Nephron (organoid): ENCODE data around the gene VPS16.
"Not testable (repeated sequence)": the region's sequence is repeated elsewhere in the genome, so short reads cannot be mapped to it uniquely, and the experiment has no call there.

ENCODE experiments used
- H3K27ac Mint-ChIP-seq, 3 experiments: 2 replicates each; pipeline ENCODE4 v1.8.0; 2020; ENCODE audit warnings: mixed read lengths in 3 of 3, mild to moderate bottlenecking in 2 of 3, moderate library complexity in 1 of 3
- H3K27me3 Mint-ChIP-seq: 2 replicates; pipeline ENCODE4 v1.8.0; 2021; ENCODE audit warnings: low read depth, mild to moderate bottlenecking, moderate library complexity, mixed read lengths
- H3K36me3 Mint-ChIP-seq: 2 replicates; pipeline ENCODE4 v1.8.0; 2020; ENCODE audit warnings: low read depth, mixed read lengths
- H3K4me1 Mint-ChIP-seq: 2 replicates; pipeline ENCODE4 v1.8.0; 2020; ENCODE audit warnings: mixed read lengths
- H3K4me3 Mint-ChIP-seq, 3 experiments: 2 replicates each; pipeline ENCODE4 v1.8.0; 2020; ENCODE audit warnings: mild to moderate bottlenecking in 3 of 3, mixed read lengths in 3 of 3, moderate library complexity in 2 of 3
- H3K9me3 Mint-ChIP-seq: 2 replicates; pipeline ENCODE4 v1.8.0; 2020; ENCODE audit warnings: mixed read lengths
- CTCF ChIP-seq, 3 experiments: fragments of 200-600 bp; sonication (generic); IDR thresholded peaks; one replicate each; pipeline ENCODE4 v1.5.0; 2021; ENCODE audit warnings: antibody characterized with exemption in 3 of 3; ENCODE audit not compliant: unreplicated experiment in 3 of 3

VPS16 gene

GRCh38 chr20:2825761-2826160 is 14.8 kb upstream of the VPS16 start:
- peak overlapping the region; percentile 72 to 79 (median 76) for H3K4me3 Mint-ChIP-seq
- H3K9me3 Mint-ChIP-seq: peaks cover 2% of the 10 kb centered on the region
- no peaks in the 10 kb centered on the region for H3K36me3 Mint-ChIP-seq
- peaks cover 12% of the 10 kb centered on the region for H3K27me3 Mint-ChIP-seq
- peak overlapping the region; percentile 65 to 87 (median 83) for H3K27ac Mint-ChIP-seq
- H3K4me1 Mint-ChIP-seq: peaks cover 13% of the 10 kb centered on the region
- TF ChIP-seq CTCF (IDR thresholded peaks at IDR 0.05; ENCODE audit: unreplicated experiment in 3 of 3): no peak

- Mint-ChIP-seq H3K36me3 (no peaks in the 10 kb centered on the region), H3K9me3 (peaks cover 2% of the 10 kb centered on the region), H3K4me3 (peak overlapping the region; percentile 36 to 79 (median 72)), H3K27me3 (peaks cover 9% of the 10 kb centered on the region), H3K27ac (peak overlapping the region; percentile 2 to 87 (median 61)), H3K4me1 (peaks cover 10% of the 10 kb centered on the region)
- TF ChIP-seq CTCF (IDR thresholded peaks at IDR 0.05; ENCODE audit: unreplicated experiment in 3 of 3): no peak
These were observed 13.9 kb upstream of the VPS16 start for GRCh38 chr20:2826655-2827054.

GRCh38 chr20:2829376-2829775 is 11.2 kb upstream of the VPS16 start:
- H3K4me3 Mint-ChIP-seq: no peak overlapping the region
- H3K27me3 Mint-ChIP-seq: peaks cover 6% of the 10 kb centered on the region
- H3K36me3 Mint-ChIP-seq: peaks cover 8% of the 10 kb centered on the region
- H3K4me1 Mint-ChIP-seq: peaks cover 7% of the 10 kb centered on the region
- H3K9me3 Mint-ChIP-seq: peaks cover 2% of the 10 kb centered on the region
- H3K27ac Mint-ChIP-seq: no peak overlapping the region
- no peak for TF ChIP-seq CTCF (IDR thresholded peaks at IDR 0.05; ENCODE audit: unreplicated experiment in 3 of 3)

- not testable (repeated sequence) for H3K9me3 Mint-ChIP-seq, H3K4me1 Mint-ChIP-seq, H3K4me3 Mint-ChIP-seq, H3K27ac Mint-ChIP-seq, H3K27me3 Mint-ChIP-seq
- H3K36me3 Mint-ChIP-seq: peaks cover 19% of the 10 kb centered on the region
These were observed 9.3 kb upstream of the VPS16 start for GRCh38 chr20:2831206-2831605.

GRCh38 chr20:2833761-2834160 is 6.8 kb upstream of the VPS16 start:
- H3K27me3 Mint-ChIP-seq: no peaks in the 10 kb centered on the region
- no peak overlapping the region for H3K4me3 Mint-ChIP-seq
- H3K9me3 Mint-ChIP-seq: no peaks in the 10 kb centered on the region
- TF ChIP-seq CTCF (IDR thresholded peaks at IDR 0.05; ENCODE audit: unreplicated experiment in 3 of 3): no peak
- peaks cover 42% of the 10 kb centered on the region for H3K36me3 Mint-ChIP-seq
- H3K27ac Mint-ChIP-seq: no peak overlapping the region
- no peaks in the 10 kb centered on the region for H3K4me1 Mint-ChIP-seq

GRCh38 chr20:2834401-2835110 is 6.0 kb upstream of the VPS16 start:
- H3K27me3 Mint-ChIP-seq: no peaks in the 10 kb centered on the region
- H3K27ac Mint-ChIP-seq: no peak overlapping the region
- peaks cover 6% of the 10 kb centered on the region for H3K4me1 Mint-ChIP-seq
- no peak for TF ChIP-seq CTCF (IDR thresholded peaks at IDR 0.05; ENCODE audit: unreplicated experiment in 3 of 3)
- H3K36me3 Mint-ChIP-seq: peaks cover 47% of the 10 kb centered on the region
- H3K9me3 Mint-ChIP-seq: no peaks in the 10 kb centered on the region
- no peak overlapping the region for H3K4me3 Mint-ChIP-seq
